K562 (cell line): ENCODE data around the gene CHRNB1. TPM values are rescaled to one million over a fixed set of nuclear protein-coding genes. Genes with fewer than 3 reads are reported as not detected.

Source experiments
- ATAC-seq: fragments of 200-7000 bp; cut with Tn5 transposase; 3 replicates; pipeline ENCODE4 v1.9.1; 2020; ENCODE audit warnings: moderate library complexity
- BruUV-seq: library from RNA; stranded (reverse); fragments of 400-500 nt; replicated peaks from 2 replicates; lab custom pipeline; 2021; lab: Mats Ljungman, UMichigan
- CTCF ChIA-PET: fragments of 300-600 bp; formaldehyde crosslinking; extraction: SDS; loops from one replicate; lab custom pipeline; 2021; ENCODE audit warnings: low intra/inter-chr PET ratio; lab: Yijun Ruan, JAX
- POLR2A ChIA-PET: fragments of 300-600, 350-650 bp; sonication (Branson Sonifier 250); formaldehyde crosslinking; extraction: SDS; loops from one replicate; lab custom pipeline; 2021; ENCODE audit warnings: antibody characterized with exemption, inconsistent platforms; lab: Yijun Ruan, JAX
- DNase-seq, 4 experiments: peaks; one replicate each; pipeline versions ENCODE4 v3.0.0 to v3.0.0-alpha.2; 2011 to 2018; ENCODE audit warnings: low spot score in 3 of 4, mixed read lengths in 3 of 4; ENCODE audit errors: extremely low read depth in 1 of 4
- FAIRE-seq: peaks from 2 replicates; lab custom pipeline; 2011; peaks lifted over from hg19 to GRCh38; lab: Jason Lieb, UNC
- H2AFZ ChIP-seq: 2 replicates; pipeline ENCODE4 v1.6.0; 2011; ENCODE audit warnings: low read depth, low read length, control low read depth, inconsistent platforms
- H3K27ac ChIP-seq: fragments of 200-600 bp; 3 replicates; pipeline ENCODE4 v1.8.0; 2011; ENCODE audit warnings: low read depth, mild to moderate bottlenecking, control low read depth, inconsistent platforms, low read length, moderate library complexity, mixed read lengths; ENCODE audit errors: extremely low read depth
- H3K27me3 ChIP-seq, 2 experiments: fragments of 300-600 bp in 1 of 2; 2 replicates in 1 of 2; 3 replicates in 1 of 2; pipeline versions ENCODE4 v1.6.0 to v1.8.0; 2011; ENCODE audit warnings: inconsistent platforms in 2 of 2, low read length in 2 of 2, mild to moderate bottlenecking in 1 of 2, mixed read lengths in 1 of 2, moderate library complexity in 1 of 2; ENCODE audit not compliant: control insufficient read depth in 2 of 2, insufficient read depth in 2 of 2
- H3K36me3 ChIP-seq: fragments of 300-600 bp; 3 replicates; pipeline ENCODE4 v1.8.0; 2011; ENCODE audit warnings: mild to moderate bottlenecking, low read length, inconsistent platforms; ENCODE audit not compliant: control insufficient read depth, insufficient read depth
- H3K4me1 ChIP-seq, 2 experiments: fragments of 200-600 bp in 1 of 2; replicated peaks in 1 of 2; 2 replicates in 1 of 2; 3 replicates in 1 of 2; pipeline versions ENCODE4 v1.5.1 to v1.8.0; 2011; ENCODE audit warnings: inconsistent platforms in 2 of 2, low read length in 2 of 2, mild to moderate bottlenecking in 1 of 2, mixed read lengths in 1 of 2, moderate library complexity in 1 of 2; ENCODE audit not compliant: control insufficient read depth in 2 of 2, insufficient read depth in 2 of 2
- H3K4me2 ChIP-seq: 2 replicates; pipeline ENCODE4 v1.6.1; 2011; ENCODE audit warnings: low read length, control low read depth, inconsistent platforms, mixed read lengths; ENCODE audit not compliant: insufficient read depth
- H3K4me3 ChIP-seq: fragments of 200-600 bp; sonication (generic), shearing (Covaris generic); 2 replicates; pipeline ENCODE4 v1.5.1; 2016; ENCODE audit warnings: control low read depth, inconsistent platforms
- H3K79me2 ChIP-seq: fragments of 200-600 bp; 3 replicates; pipeline ENCODE4 v1.8.0; 2011; ENCODE audit warnings: low read length, inconsistent platforms; ENCODE audit not compliant: control insufficient read depth, insufficient read depth
- H3K9ac ChIP-seq, 2 experiments: 2 replicates each; pipeline versions ENCODE4 v1.6.0 to v1.6.1; 2011; ENCODE audit warnings: low read depth in 2 of 2, low read length in 2 of 2, control low read depth in 1 of 2, inconsistent platforms in 1 of 2, mild to moderate bottlenecking in 1 of 2, mixed read lengths in 1 of 2; ENCODE audit not compliant: insufficient read depth in 1 of 2
- H3K9me1 ChIP-seq: one replicate; pipeline ENCODE4 v1.6.0; 2011; ENCODE audit warnings: inconsistent platforms, mild to moderate bottlenecking, low read length, moderate library complexity; ENCODE audit not compliant: control insufficient read depth, insufficient read depth
- H3K9me3 ChIP-seq: replicated peaks from 2 replicates; pipeline ENCODE4 v1.5.1; 2011; ENCODE audit warnings: low read depth, low read length, inconsistent platforms; ENCODE audit not compliant: control insufficient read depth, insufficient read depth
- H4K20me1 ChIP-seq: replicated peaks from 2 replicates; pipeline ENCODE4 v1.6.1; 2011; ENCODE audit warnings: low read length, inconsistent platforms, mixed read lengths; ENCODE audit not compliant: control insufficient read depth, insufficient read depth
- ATF6 ChIP-seq: sonication (generic); formaldehyde crosslinking; IDR thresholded peaks from 2 replicates; pipeline ENCODE4 v1.4.0; 2020; ENCODE audit warnings: mild to moderate bottlenecking, missing genetic modification reagents
- ELK1 ChIP-seq: sonication (generic); formaldehyde crosslinking; IDR thresholded peaks from 2 replicates; pipeline ENCODE4 v1.8.1; 2022; ENCODE audit warnings: missing genetic modification reagents
- GABPB2 ChIP-seq: fragments of 250-450 bp; sonication (Bioruptor Pico); conservative IDR thresholded peaks from 2 replicates; pipeline ENCODE4 v1.5.1; 2021; ENCODE audit warnings: mild to moderate bottlenecking
- KHSRP ChIP-seq: fragments of 450-650 bp; IDR thresholded peaks from 2 replicates; pipeline ENCODE4 v1.6.1; 2017
- KLF1 ChIP-seq: fragments of 450-650 bp; IDR thresholded peaks from 2 replicates; pipeline ENCODE4 v1.6.1; 2016; ENCODE audit warnings: missing genetic modification characterization, missing compliant biosample characterization
- LCOR ChIP-seq: sonication (generic); formaldehyde crosslinking; IDR thresholded peaks from 2 replicates; pipeline ENCODE4 v1.8.0; 2022; ENCODE audit warnings: mild to moderate bottlenecking, missing genetic modification reagents
- MNT ChIP-seq, 2 experiments: fragments of 450-650 bp; conservative IDR thresholded peaks; 2 replicates each; pipeline ENCODE4 v1.6.1; 2017; ENCODE audit warnings: mild to moderate bottlenecking in 2 of 2, moderate library complexity in 2 of 2
- NCOR1 ChIP-seq: fragments of 450-650 bp; IDR thresholded peaks from 2 replicates; pipeline ENCODE4 v1.6.1; 2016; ENCODE audit warnings: mild to moderate bottlenecking, moderate library complexity
- NR4A1 ChIP-seq, 2 experiments: fragments of 250-450 bp in 1 of 2; fragments of 450-650 bp in 1 of 2; sonication (Bioruptor Pico) in 1 of 2; IDR thresholded peaks; 2 replicates each; pipeline versions ENCODE4 v1.4.0 to v1.6.1; 2016 to 2020; ENCODE audit warnings: mild to moderate bottlenecking in 2 of 2, missing compliant biosample characterization in 1 of 2, missing genetic modification characterization in 1 of 2, moderate library complexity in 1 of 2
- SMAD1 ChIP-seq: fragments of 150-350 bp; IDR thresholded peaks from 2 replicates; pipeline ENCODE4 v1.6.1; 2014; ENCODE audit warnings: low read length, low read depth; ENCODE audit not compliant: partially characterized antibody
- TCFL5 ChIP-seq: fragments of 250-450 bp; sonication (Bioruptor Pico); conservative IDR thresholded peaks from 2 replicates; pipeline ENCODE4 v1.6.1; 2021; ENCODE audit warnings: mild to moderate bottlenecking, moderate library complexity, matching md5 sums
- TSC22D4 ChIP-seq: fragments of 450-650 bp; IDR thresholded peaks from 2 replicates; pipeline ENCODE4 v1.6.1; 2016; ENCODE audit warnings: missing genetic modification characterization, missing biosample characterization, control low read depth
- ZBTB7A ChIP-seq: IDR thresholded peaks from 2 replicates; pipeline ENCODE4 v1.6.1; 2011; ENCODE audit warnings: low read depth, mild to moderate bottlenecking, low read length, moderate library complexity, borderline replicate concordance; ENCODE audit not compliant: control insufficient read depth
- ZNF175 ChIP-seq: fragments of 200-800 bp; sonication (Bioruptor generic); IDR thresholded peaks from 2 replicates; pipeline ENCODE4 v1.6.1; 2016; ENCODE audit warnings: low read depth, mild to moderate bottlenecking, missing genetic modification characterization, missing compliant biosample characterization
- WGBS: fragments of 100-300 bp; shearing (Covaris generic); methylation state at CpG from one replicate; pipeline ENCODE4 v1.1.6; 2016; ENCODE audit warnings: low coverage, mixed read lengths; ENCODE audit not compliant: insufficient coverage; ENCODE audit errors: missing lambda C conversion rate; 5-methylcytosine and 5-hydroxymethylcytosine counted together
- in situ Hi-C: fragments of 300-500 bp; cut with MboI; formaldehyde crosslinking; loops from 4 replicates; pipeline ENCODE4 v1.15.0; 2018; ENCODE audit warnings: inconsistent platforms, mixed read lengths
- intact Hi-C: fragments of 100-400 bp; cut with micrococcal nuclease; formaldehyde crosslinking; loops from 2 replicates; pipeline ENCODE4 v1.14.2; 2022
- polyA plus RNA-seq, 8 experiments: library from polyadenylated mRNA; depleted of rRNA in 4 of 8; stranded (reverse) in 5 of 8; unstranded in 3 of 8; fragments of >200 nt; fragmentation: Nextera tagmentation in 2 of 8; fragmentation: Illumina TruSeq in 1 of 8; extraction: Ambion mirVana in 2 of 8; extraction: Trizol in 1 of 8; gene quantifications; 2 replicates each; pipeline versions ENCODE4 v1.2.1 to v1.2.3, GENCODE V29; 2011 to 2014; ENCODE audit warnings: inconsistent platforms in 1 of 8, missing spikeins in 1 of 8
- total RNA-seq, 7 experiments: library from RNA; depleted of rRNA in 6 of 7; stranded (reverse); fragments of >200 nt in 6 of 7; fragmentation: Illumina TruSeq in 2 of 7; extraction: Trizol in 2 of 7; gene quantifications; 2 replicates each; pipeline versions ENCODE4 v1.2.1 to v1.2.3, GENCODE V29; 2011 to 2021; ENCODE audit warnings: low replicate concordance in 1 of 7
- TF ChIP-seq, protein P1 (sequence below): sonication (generic); formaldehyde crosslinking; IDR thresholded peaks from 2 replicates; pipeline ENCODE4 v1.8.0; 2022; ENCODE audit warnings: missing genetic modification reagents, mild to moderate bottlenecking, moderate library complexity, borderline replicate concordance

CHRNB1 gene
- total and polyA plus RNA-seq, 9 of the 15 experiments (the other 6 are each of a cell fraction or from before 2014, with no cell fraction given), result 4.7 to 12.3 (median 6.8) TPM

DNA sequence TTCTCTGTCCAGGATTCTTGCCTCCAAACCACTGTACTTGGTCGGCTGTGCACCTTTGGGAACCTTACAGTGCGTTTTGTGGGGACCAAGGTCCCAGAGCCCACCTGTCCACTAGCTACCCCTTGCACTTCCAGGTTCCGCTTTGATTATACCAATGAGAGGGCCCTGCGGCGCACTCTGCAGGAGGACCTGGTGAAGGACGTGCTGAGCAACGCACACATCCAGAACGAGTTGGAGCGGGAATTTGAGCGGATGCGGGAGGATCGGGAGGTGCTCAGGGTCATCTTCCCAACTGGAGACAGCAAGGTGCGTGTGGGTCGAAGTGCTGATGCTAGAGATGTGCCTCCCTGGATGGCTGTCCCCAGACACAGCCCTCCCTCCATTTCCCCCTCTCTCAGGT is 58.1 kb downstream of the CHRNB1 start (continued):
- no peak for TF ChIP-seq GABPB2 (CRISPR knock-in tag)
- no peak for TF ChIP-seq ELK1 (CRISPR knock-in tag)
- no peak for TF ChIP-seq KLF1 (tag)
- no peak for TF ChIP-seq ZNF175 (CRISPR knock-in tag)

DNA sequence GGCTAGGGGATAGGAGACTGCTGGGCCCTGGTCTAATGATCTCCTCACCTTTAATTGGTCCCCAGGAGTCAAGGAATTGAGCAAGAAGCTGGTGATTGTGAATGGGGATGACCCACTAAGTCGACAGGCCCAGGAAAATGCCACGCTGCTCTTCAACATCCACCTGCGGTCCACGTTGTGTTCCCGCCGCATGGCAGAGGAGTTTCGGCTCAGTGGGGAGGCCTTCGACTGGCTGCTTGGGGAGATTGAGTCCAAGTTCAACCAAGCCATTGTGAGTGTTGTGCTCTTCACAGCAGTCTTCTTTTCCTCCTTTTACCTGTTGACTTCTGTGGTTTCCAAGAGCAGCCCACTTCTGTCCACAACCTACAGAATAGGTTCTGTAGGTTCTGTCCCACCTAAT is 58.7 kb downstream of the CHRNB1 start:
- FAIRE-seq, result no peak
- ChIA-PET POLR2A (interaction anchor here (1.3 to 1.5 kb wide), 2 partner anchors 12 to 17 kb away, joined by 6 to 8 read pairs; no protein-coding TSS in a partner anchor), CTCF (no interaction called here)
- WGBS, result 98% methylated on average over 8 of the region's 8 CpGs
- no peaks in the 10 kb centered on the region for H3K79me2 ChIP-seq
- H2AFZ ChIP-seq, result no peak overlapping the region
- no peaks in the 10 kb centered on the region for H3K9me3 ChIP-seq
- H3K4me3 ChIP-seq, result no peak overlapping the region
- H3K9ac ChIP-seq, result no peak overlapping the region
- no peaks in the 10 kb centered on the region for H3K27me3 ChIP-seq
- intact Hi-C loops (loop anchor here (5.0 kb wide), 1 partner anchor 146 kb away; the partner anchor contains the start of gene TMEM95), in situ Hi-C loops (no loop called here)
- no peaks in the 10 kb centered on the region for H3K9me1 ChIP-seq
- H3K4me2 ChIP-seq, result no peak overlapping the region
- no peaks in the 10 kb centered on the region for H3K4me1 ChIP-seq
- no peak overlapping the region for H3K27ac ChIP-seq
- no peak for ATAC-seq
- no peak for DNase-seq
- no TSS peak for BruUV-seq
- H4K20me1 ChIP-seq, result no peaks in the 10 kb centered on the region
- peaks cover 87% of the 10 kb centered on the region; the same call in 2 of the 3 replicates for H3K36me3 ChIP-seq
- TF ChIP-seq SMAD1 (no peak), ATF6 (CRISPR knock-in tag) (no peak), TSC22D4 (no peak), TCFL5 (CRISPR knock-in tag) (no peak), ZBTB7A (no peak), LCOR (CRISPR knock-in tag) (no peak), NR4A1 (CRISPR knock-in tag; IDR thresholded peaks at IDR 0.05) (no peak), NR4A1 (tag; IDR thresholded peaks at IDR 0.05) (no peak), MNT (conservative IDR thresholded peaks at IDR 0.05) (no peak), NCOR1 (no peak), KHSRP (no peak)
- TF ChIP-seq, protein P1, sequence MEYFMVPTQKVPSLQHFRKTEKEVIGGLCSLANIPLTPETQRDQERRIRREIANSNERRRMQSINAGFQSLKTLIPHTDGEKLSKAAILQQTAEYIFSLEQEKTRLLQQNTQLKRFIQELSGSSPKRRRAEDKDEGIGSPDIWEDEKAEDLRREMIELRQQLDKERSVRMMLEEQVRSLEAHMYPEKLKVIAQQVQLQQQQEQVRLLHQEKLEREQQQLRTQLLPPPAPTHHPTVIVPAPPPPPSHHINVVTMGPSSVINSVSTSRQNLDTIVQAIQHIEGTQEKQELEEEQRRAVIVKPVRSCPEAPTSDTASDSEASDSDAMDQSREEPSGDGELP (CRISPR knock-in tag), result no peak
